NOMO-1 (cell line): ENCODE data around the gene SNW1.

Experiments used
- DNase-seq, 2 experiments: peaks; one replicate each; lab custom pipeline; 2025; ENCODE audit not compliant: unreplicated experiment in 2 of 2; lab: John Stamatoyannopoulos, UW

The SNW1 gene

GRCh38 chr14:77674931-77675330 lies 86.0 kb downstream of the SNW1 start:
- no peak for DNase-seq

GRCh38 chr14:77673193-77673592 lies 87.8 kb downstream of the SNW1 start:
- DNase-seq = no peak
